Measurements from ENCODE around the gene CORO6.

DNA sequence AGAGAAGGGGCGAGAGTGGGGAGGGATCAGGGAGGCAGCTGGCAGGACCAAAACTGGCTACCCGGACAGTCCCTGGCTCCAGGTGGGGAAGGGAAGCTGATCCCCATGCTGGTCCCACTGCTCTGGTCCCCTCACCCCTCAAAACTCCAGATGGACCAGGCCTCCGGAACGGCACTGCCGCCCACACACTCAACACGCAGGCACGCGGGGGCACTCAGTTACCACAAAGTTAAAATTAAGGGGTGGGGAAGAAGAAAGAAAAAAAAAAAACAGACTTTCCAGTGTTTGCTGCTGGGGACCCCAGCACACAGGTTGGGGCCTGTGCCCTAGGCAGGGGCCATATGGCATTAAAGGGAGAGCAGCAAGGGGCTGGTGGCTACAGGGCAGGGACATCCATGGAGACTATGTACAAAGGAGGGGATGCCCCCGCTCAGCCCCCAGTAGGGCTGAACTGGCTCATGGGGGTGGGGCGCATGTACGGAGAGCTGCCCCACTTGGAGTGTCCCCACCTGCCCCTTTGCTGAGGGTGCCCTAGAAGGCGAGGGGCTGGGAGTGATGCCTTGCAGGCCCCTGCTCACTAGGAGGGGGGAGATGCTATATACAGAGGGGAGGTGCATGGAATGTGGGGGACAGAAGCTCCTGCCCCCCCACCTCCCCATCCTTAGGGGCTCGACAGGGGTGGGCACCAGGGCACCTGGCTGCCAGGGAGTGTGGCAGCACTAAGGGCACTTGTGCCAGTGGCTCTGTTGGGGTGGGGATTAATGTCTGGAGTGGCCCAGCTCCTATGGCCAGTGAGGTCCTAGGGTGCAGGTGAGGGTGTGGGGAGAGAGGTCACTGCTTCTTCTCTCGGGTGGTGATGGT lies 48.6 kb downstream of the CORO6 start:
- TF ChIP-seq CBX8 (IDR thresholded peaks at IDR 0.05) (no peak), POLR2A (IDR thresholded peaks at IDR 0.05; ENCODE audit: low read length) (no peak), CTCF (IDR thresholded peaks at IDR 0.05) (no peak)
- TF ChIP-seq, protein P1, sequence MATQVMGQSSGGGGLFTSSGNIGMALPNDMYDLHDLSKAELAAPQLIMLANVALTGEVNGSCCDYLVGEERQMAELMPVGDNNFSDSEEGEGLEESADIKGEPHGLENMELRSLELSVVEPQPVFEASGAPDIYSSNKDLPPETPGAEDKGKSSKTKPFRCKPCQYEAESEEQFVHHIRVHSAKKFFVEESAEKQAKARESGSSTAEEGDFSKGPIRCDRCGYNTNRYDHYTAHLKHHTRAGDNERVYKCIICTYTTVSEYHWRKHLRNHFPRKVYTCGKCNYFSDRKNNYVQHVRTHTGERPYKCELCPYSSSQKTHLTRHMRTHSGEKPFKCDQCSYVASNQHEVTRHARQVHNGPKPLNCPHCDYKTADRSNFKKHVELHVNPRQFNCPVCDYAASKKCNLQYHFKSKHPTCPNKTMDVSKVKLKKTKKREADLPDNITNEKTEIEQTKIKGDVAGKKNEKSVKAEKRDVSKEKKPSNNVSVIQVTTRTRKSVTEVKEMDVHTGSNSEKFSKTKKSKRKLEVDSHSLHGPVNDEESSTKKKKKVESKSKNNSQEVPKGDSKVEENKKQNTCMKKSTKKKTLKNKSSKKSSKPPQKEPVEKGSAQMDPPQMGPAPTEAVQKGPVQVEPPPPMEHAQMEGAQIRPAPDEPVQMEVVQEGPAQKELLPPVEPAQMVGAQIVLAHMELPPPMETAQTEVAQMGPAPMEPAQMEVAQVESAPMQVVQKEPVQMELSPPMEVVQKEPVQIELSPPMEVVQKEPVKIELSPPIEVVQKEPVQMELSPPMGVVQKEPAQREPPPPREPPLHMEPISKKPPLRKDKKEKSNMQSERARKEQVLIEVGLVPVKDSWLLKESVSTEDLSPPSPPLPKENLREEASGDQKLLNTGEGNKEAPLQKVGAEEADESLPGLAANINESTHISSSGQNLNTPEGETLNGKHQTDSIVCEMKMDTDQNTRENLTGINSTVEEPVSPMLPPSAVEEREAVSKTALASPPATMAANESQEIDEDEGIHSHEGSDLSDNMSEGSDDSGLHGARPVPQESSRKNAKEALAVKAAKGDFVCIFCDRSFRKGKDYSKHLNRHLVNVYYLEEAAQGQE (IDR thresholded peaks at IDR 0.05) = no peak

Measured in A549 (cell line).